Mesenchymal stem cell (in vitro differentiated cells and primary cell): ENCODE data around the gene ADPRM.

Experiments
- DNase-seq: peaks from one replicate; pipeline ENCODE4 v3.0.0-alpha.2; 2013
- H2AFZ ChIP-seq: one replicate; pipeline ENCODE4 v1.6.1; 2013; ENCODE audit warnings: low read depth, mild to moderate bottlenecking, control low read depth, inconsistent platforms, low read length, moderate library complexity
- H2AK5ac ChIP-seq: 2 replicates; pipeline ENCODE4 v1.6.1; 2013; ENCODE audit warnings: low read length, moderate library complexity, mild to moderate bottlenecking, inconsistent platforms; ENCODE audit not compliant: severe bottlenecking
- H2BK120ac ChIP-seq: one replicate; pipeline ENCODE4 v1.6.1; 2013; ENCODE audit warnings: low read depth, mild to moderate bottlenecking, inconsistent platforms, low read length, moderate library complexity
- H2BK12ac ChIP-seq, 2 experiments: one replicate each; pipeline ENCODE4 v1.6.1; 2013; ENCODE audit warnings: inconsistent platforms in 2 of 2, low read length in 2 of 2, mild to moderate bottlenecking in 2 of 2, moderate library complexity in 2 of 2, control low read depth in 1 of 2
- H2BK15ac ChIP-seq: one replicate; pipeline ENCODE4 v1.6.1; 2013; ENCODE audit warnings: mild to moderate bottlenecking, low read depth, inconsistent platforms; ENCODE audit not compliant: poor library complexity, severe bottlenecking
- H2BK5ac ChIP-seq: 2 replicates; pipeline ENCODE4 v1.6.1; 2013; ENCODE audit warnings: low read depth, mild to moderate bottlenecking, low read length, control low read depth, inconsistent platforms; ENCODE audit not compliant: poor library complexity, severe bottlenecking
- H3K14ac ChIP-seq, 2 experiments: one replicate each; pipeline ENCODE4 v1.6.1; 2013; ENCODE audit warnings: inconsistent platforms in 2 of 2, low read length in 2 of 2, control low read depth in 1 of 2, mild to moderate bottlenecking in 1 of 2, moderate library complexity in 1 of 2
- H3K18ac ChIP-seq, 2 experiments: one replicate each; pipeline ENCODE4 v1.6.1; 2013; ENCODE audit warnings: inconsistent platforms in 2 of 2, low read length in 2 of 2, control low read depth in 1 of 2, low read depth in 1 of 2, mild to moderate bottlenecking in 1 of 2
- H3K23ac ChIP-seq, 2 experiments: one replicate each; pipeline ENCODE4 v1.6.1; 2013; ENCODE audit warnings: inconsistent platforms in 2 of 2, low read length in 2 of 2, mild to moderate bottlenecking in 2 of 2, moderate library complexity in 2 of 2, control low read depth in 1 of 2
- H3K27ac ChIP-seq: 2 replicates; pipeline ENCODE4 v1.5.1; 2013; ENCODE audit warnings: mild to moderate bottlenecking, moderate library complexity, low read length, control low read depth, inconsistent platforms; ENCODE audit not compliant: poor library complexity, severe bottlenecking
- H3K27me3 ChIP-seq, 2 experiments: 2 replicates each; pipeline versions ENCODE4 v1.6.1 to v1.7.0; 2013; ENCODE audit warnings: low read length in 2 of 2, mild to moderate bottlenecking in 2 of 2, moderate library complexity in 2 of 2, control low read depth in 1 of 2, inconsistent platforms in 1 of 2; ENCODE audit not compliant: control insufficient read depth in 1 of 2, insufficient read depth in 1 of 2
- H3K36me3 ChIP-seq, 2 experiments: 2 replicates each; pipeline versions ENCODE4 v1.6.1 to v1.7.0; 2013; ENCODE audit warnings: low read length in 2 of 2, control low read depth in 1 of 2, inconsistent platforms in 1 of 2, low read depth in 1 of 2, mild to moderate bottlenecking in 1 of 2; ENCODE audit not compliant: insufficient read depth in 2 of 2, control insufficient read depth in 1 of 2
- H3K4ac ChIP-seq, 2 experiments: one replicate each; pipeline ENCODE4 v1.6.1; 2013; ENCODE audit warnings: inconsistent platforms in 2 of 2, low read length in 2 of 2, mild to moderate bottlenecking in 2 of 2, moderate library complexity in 2 of 2, control low read depth in 1 of 2, low read depth in 1 of 2
- H3K4me1 ChIP-seq: 2 replicates; pipeline ENCODE4 v1.6.1; 2013; ENCODE audit warnings: low read depth, low read length, control low read depth; ENCODE audit not compliant: control insufficient read depth, insufficient read depth
- H3K4me2 ChIP-seq: 2 replicates; pipeline ENCODE4 v1.6.1; 2013; ENCODE audit warnings: low read length, mild to moderate bottlenecking, inconsistent platforms; ENCODE audit not compliant: poor library complexity, severe bottlenecking
- H3K4me3 ChIP-seq, 2 experiments: 2 replicates each; pipeline versions ENCODE4 v1.5.1 to v1.7.0; 2013; ENCODE audit warnings: low read length in 2 of 2, mild to moderate bottlenecking in 2 of 2, control low read depth in 1 of 2, low read depth in 1 of 2; ENCODE audit not compliant: insufficient read depth in 1 of 2
- H3K79me1 ChIP-seq: replicated peaks from 2 replicates; pipeline ENCODE4 v1.6.1; 2013; ENCODE audit warnings: mild to moderate bottlenecking, control low read depth, low read length, inconsistent platforms; ENCODE audit not compliant: poor library complexity, severe bottlenecking
- H3K9ac ChIP-seq: 2 replicates; pipeline ENCODE4 v1.7.0; 2013; ENCODE audit warnings: mild to moderate bottlenecking, low read length, moderate library complexity
- H3K9me3 ChIP-seq: 2 replicates; pipeline ENCODE4 v1.7.0; 2013; ENCODE audit warnings: mild to moderate bottlenecking, low read length; ENCODE audit not compliant: control insufficient read depth
- H4K8ac ChIP-seq: one replicate; pipeline ENCODE4 v1.6.1; 2013; ENCODE audit warnings: inconsistent platforms, mild to moderate bottlenecking, low read length, moderate library complexity
- H4K91ac ChIP-seq: one replicate; pipeline ENCODE4 v1.6.1; 2013; ENCODE audit warnings: mild to moderate bottlenecking, low read length, inconsistent platforms
- WGBS: methylation state at CpG from one replicate; pipeline ENCODE4 v1.1.7; 2013; ENCODE audit warnings: mixed read lengths; 5-methylcytosine and 5-hydroxymethylcytosine counted together

The ADPRM gene

DNA sequence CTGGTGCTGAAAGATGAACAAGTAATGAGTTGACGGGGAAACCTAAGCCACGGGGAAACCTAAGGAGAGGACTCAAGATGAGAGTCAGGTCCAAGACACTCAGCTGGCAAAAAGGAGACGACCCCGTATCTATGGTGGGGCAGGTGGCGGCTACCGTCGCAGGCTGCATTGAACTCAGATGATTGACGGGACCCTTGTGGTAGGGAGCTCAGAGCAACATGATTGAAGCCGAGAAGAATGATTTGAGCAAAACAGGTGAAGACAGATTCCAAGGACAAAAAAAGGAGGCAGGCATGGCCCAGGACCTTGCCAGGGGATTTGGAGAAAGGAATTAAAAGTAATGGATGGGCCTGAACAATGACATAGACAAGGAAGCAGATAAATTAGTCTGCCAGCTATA is 32.8 kb upstream of the ADPRM start:
- Histone ChIP-seq H3K4ac (no peak overlapping the region), H2BK15ac (no peak overlapping the region), H3K79me1 (no peaks in the 10 kb centered on the region), H3K4me1 (no peaks in the 10 kb centered on the region), H3K4me2 (no peak overlapping the region), H2BK120ac (no peak overlapping the region), H3K36me3 (peaks cover 2 to 5% of the 10 kb centered on the region in 2 experiments), H3K9me3 (no peaks in the 10 kb centered on the region), H3K23ac (no peak overlapping the region), H2BK12ac (no peak overlapping the region), H4K8ac (no peak overlapping the region), H3K18ac (no peak overlapping the region), H2AFZ (no peak overlapping the region), H3K9ac (no peak overlapping the region), H3K4me3 (no peak overlapping the region), H3K27me3 (no peaks in the 10 kb centered on the region), H3K27ac (no peak overlapping the region), H4K91ac (no peak overlapping the region), H2AK5ac (no peak overlapping the region), H3K14ac (no peak overlapping the region), H2BK5ac (no peak overlapping the region)
- 95% methylated on average over 9 of the region's 9 CpGs for WGBS
- no peak for DNase-seq

DNA sequence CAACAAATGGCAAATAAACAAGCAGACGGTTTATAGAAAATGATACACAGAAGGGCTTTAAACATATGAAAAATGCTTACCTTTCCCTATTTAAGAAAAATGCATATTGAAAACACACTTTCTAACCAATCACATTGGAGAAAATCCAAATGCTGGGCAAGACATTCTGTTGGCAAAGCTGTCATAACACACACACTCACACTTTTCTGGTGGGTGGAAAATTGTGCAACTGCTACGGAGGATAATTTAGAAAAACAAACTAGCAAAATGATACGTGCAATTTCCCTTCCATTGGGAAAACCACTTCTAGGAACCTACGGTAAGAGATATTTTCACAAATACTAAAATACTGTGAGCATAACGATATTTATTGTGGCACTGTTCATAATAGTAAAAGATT is 30.5 kb upstream of the ADPRM start:
- no peaks in the 10 kb centered on the region for H3K36me3 ChIP-seq
- H2AFZ ChIP-seq: no peak overlapping the region
- H2BK12ac ChIP-seq: no peak overlapping the region
- H2BK5ac ChIP-seq: no peak overlapping the region
- H3K18ac ChIP-seq: no peak overlapping the region
- H3K23ac ChIP-seq: no peak overlapping the region
- H4K8ac ChIP-seq: no peak overlapping the region
- no peak overlapping the region for H2AK5ac ChIP-seq
- no peaks in the 10 kb centered on the region for H3K79me1 ChIP-seq
- no peak overlapping the region for H3K14ac ChIP-seq
- H3K4me2 ChIP-seq: no peak overlapping the region
- H3K4me3 ChIP-seq: no peak overlapping the region
- no peaks in the 10 kb centered on the region for H3K9me3 ChIP-seq
- H3K27me3 ChIP-seq: no peaks in the 10 kb centered on the region
- no peak overlapping the region for H3K4ac ChIP-seq
- H2BK15ac ChIP-seq: no peak overlapping the region
- no peak overlapping the region for H3K27ac ChIP-seq
- H3K4me1 ChIP-seq: no peaks in the 10 kb centered on the region
- no peak overlapping the region for H3K9ac ChIP-seq
- H4K91ac ChIP-seq: no peak overlapping the region
- no peak for DNase-seq
- no peak overlapping the region for H2BK120ac ChIP-seq
- 96% methylated on average over 3 of the region's 5 CpGs for WGBS

DNA sequence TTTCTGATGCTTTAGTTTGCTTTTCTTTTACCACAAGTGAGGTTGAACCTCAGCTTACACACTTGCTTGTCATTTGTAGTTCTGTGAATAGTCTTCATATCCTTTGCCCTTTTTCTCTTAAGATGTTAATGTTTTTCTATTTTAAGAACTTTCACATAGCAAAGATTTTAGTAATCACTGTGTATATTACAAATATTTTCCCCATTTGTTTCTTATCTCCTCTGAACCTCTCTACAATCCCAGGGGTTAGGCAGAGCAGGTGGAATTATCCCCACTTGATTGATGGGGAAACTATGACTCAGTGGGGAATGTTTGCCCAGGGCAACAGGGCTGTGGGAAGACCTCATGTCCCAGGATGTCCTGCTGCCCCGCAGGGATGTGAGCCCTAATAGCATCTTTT is 28.6 kb upstream of the ADPRM start:
- Histone ChIP-seq H3K4me3 (no peak overlapping the region), H2BK15ac (no peak overlapping the region), H3K9me3 (no peaks in the 10 kb centered on the region), H2BK5ac (no peak overlapping the region), H4K8ac (no peak overlapping the region), H3K27ac (no peak overlapping the region), H4K91ac (no peak overlapping the region), H2BK120ac (no peak overlapping the region), H2BK12ac (no peak overlapping the region), H3K23ac (no peak overlapping the region), H3K18ac (no peak overlapping the region), H3K27me3 (no peaks in the 10 kb centered on the region), H3K79me1 (no peaks in the 10 kb centered on the region), H2AK5ac (no peak overlapping the region), H3K4ac (no peak overlapping the region), H2AFZ (no peak overlapping the region), H3K4me1 (no peaks in the 10 kb centered on the region), H3K9ac (no peak overlapping the region), H3K14ac (no peak overlapping the region), H3K4me2 (no peak overlapping the region), H3K36me3 (peaks cover 2 to 7% of the 10 kb centered on the region in 2 experiments)
- peak; percentile 58 for DNase-seq
- no CpG with 5 or more reads among the region's 1 CpG for WGBS

DNA sequence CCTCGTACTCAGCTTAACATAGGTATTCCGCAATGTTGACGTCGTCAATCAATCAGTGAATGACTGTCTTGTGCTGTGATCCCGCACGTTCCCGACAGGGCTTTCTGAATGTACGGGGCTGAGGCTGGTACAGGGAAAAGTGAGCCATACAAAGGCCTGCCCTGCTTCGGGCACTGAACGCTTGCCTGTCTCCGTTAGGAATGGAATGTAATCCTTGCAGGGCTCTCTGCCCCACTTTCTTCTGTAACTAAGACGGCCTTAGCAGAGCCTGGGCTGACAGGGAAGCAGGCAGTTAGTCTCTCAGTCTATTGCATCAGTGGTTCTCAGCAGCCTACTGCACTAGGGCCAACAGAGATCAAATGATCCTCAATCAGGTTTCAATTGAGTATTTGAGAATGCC is 24.1 kb upstream of the ADPRM start:
- H4K8ac ChIP-seq: no peak overlapping the region
- H3K23ac ChIP-seq: no peak overlapping the region
- no peaks in the 10 kb centered on the region for H3K4me1 ChIP-seq
- H3K27me3 ChIP-seq: no peaks in the 10 kb centered on the region
- no peak overlapping the region for H2AK5ac ChIP-seq
- H2BK5ac ChIP-seq: no peak overlapping the region
- no peak overlapping the region for H2BK15ac ChIP-seq
- H3K27ac ChIP-seq: no peak overlapping the region
- no peaks in the 10 kb centered on the region for H3K9me3 ChIP-seq
- DNase-seq: no peak
- WGBS: 94% methylated on average over 12 of the region's 12 CpGs
- H3K4ac ChIP-seq: no peak overlapping the region
- peaks cover 3% of the 10 kb centered on the region for H3K79me1 ChIP-seq
- no peak overlapping the region for H3K4me2 ChIP-seq
- H2BK120ac ChIP-seq: no peak overlapping the region
- no peak overlapping the region for H3K14ac ChIP-seq
- no peak overlapping the region for H3K18ac ChIP-seq
- H3K36me3 ChIP-seq: peaks cover 23 to 42% of the 10 kb centered on the region in 2 experiments
- no peak overlapping the region for H2BK12ac ChIP-seq
- no peak overlapping the region for H3K4me3 ChIP-seq
- no peak overlapping the region for H4K91ac ChIP-seq
- no peak overlapping the region for H3K9ac ChIP-seq
- no peak overlapping the region for H2AFZ ChIP-seq
